Regular cardiac myocyte (primary cell): Measurements from ENCODE around the gene HOATZ. TPM values are rescaled to one million over a fixed set of nuclear protein-coding genes. Genes with fewer than 3 reads are reported as not detected.

Experiments
- total RNA-seq: library from RNA; depleted of rRNA; stranded (reverse); fragments of >200 nt; gene quantifications from 2 replicates; pipeline ENCODE4 v1.2.3, GENCODE V29; 2014

Gene HOATZ
- total RNA-seq, result under 0.01 TPM in 1 of 2 replicates, not detected in the other

GRCh38 chr11:111514216-111515031, at the start of gene HOATZ:
Gene HOATZ, plus strand, starts transcription at chr11:111514778. Its CDS starts 7 bp downstream, at chr11:111514785.

GRCh38 chr11:111512296-111513239, 2.0 kb upstream of the HOATZ start, which contains the start of gene BTG4:
Gene BTG4, minus strand, starts transcription at chr11:111512386. Its CDS starts 13,610 bp downstream, at chr11:111498776.

GRCh38 chr11:111540114-111540936, 25.7 kb downstream of the HOATZ start, which contains the start of gene LAYN:
Gene LAYN, plus strand, starts transcription at chr11:111540720. Its CDS starts 124 bp downstream, at chr11:111540844.

Other genes with a start within 250 kb of the HOATZ start
- gene POU2AF3, start 216.2 kb upstream of the HOATZ start, total RNA-seq, result not detected in 2 replicates
- not detected in 2 replicates for gene POU2AF1, start 135.5 kb upstream of the HOATZ start, total RNA-seq
- gene BTG4, start 2.4 kb upstream of the HOATZ start, total RNA-seq, result not detected in 2 replicates
- gene LAYN, start 25.9 kb downstream of the HOATZ start, total RNA-seq, result 16.9 and 30.2 TPM in 2 replicates
- 5.6 and 10.4 TPM in 2 replicates for gene SIK2, start 87.7 kb downstream of the HOATZ start, total RNA-seq